NB4 (cell line): ENCODE data around the gene GTSE1.
A peak's percentile ranks its signal among the peaks of the same experiment; 100 is the strongest.
"Not testable (repeated sequence)": the region's sequence is repeated elsewhere in the genome, so short reads cannot be mapped to it uniquely, and the experiment has no call there.

ENCODE experiments used
- DNase-seq: peaks from one replicate; pipeline ENCODE4 v3.0.0; 2010; ENCODE audit warnings: low read depth
- H3K4me3 ChIP-seq: one replicate; pipeline ENCODE4 v1.5.1; 2011; ENCODE audit warnings: mild to moderate bottlenecking, low read depth, low read length, moderate library complexity
- CTCF ChIP-seq: IDR thresholded peaks from one replicate; pipeline ENCODE4 v1.5.1; 2012; ENCODE audit warnings: low read depth, low read length
- MAX ChIP-seq: IDR thresholded peaks from 2 replicates; pipeline ENCODE4 v1.6.1; 2011; ENCODE audit warnings: low read depth, low read length
- MYC ChIP-seq: IDR thresholded peaks from 2 replicates; pipeline ENCODE4 v1.6.1; 2011; ENCODE audit warnings: low read depth, low read length
- POLR2A ChIP-seq: IDR thresholded peaks from 2 replicates; pipeline ENCODE4 v1.6.1; 2011; ENCODE audit warnings: mild to moderate bottlenecking; ENCODE audit not compliant: insufficient read length; ENCODE audit errors: extremely low read depth

Gene GTSE1

GRCh38 chr22:46263216-46263590 lies 33.5 kb upstream of the GTSE1 start, which contains the start of gene PKDREJ:
PKDREJ (minus strand) TSS chr22:46263343; CDS start chr22:46263322, 21 bp downstream.
- DNase-seq, result no peak
- no peak within 1 kb of the TSS for H3K4me3 ChIP-seq
- TF ChIP-seq MYC (no peak), POLR2A (no peak), MAX (no peak), CTCF (no peak)

GRCh38 chr22:46264520-46264919 lies 32.1 kb upstream of the GTSE1 start:
- H3K4me3 ChIP-seq, DNase-seq: not testable (repeated sequence)

GRCh38 chr22:46265627-46266026 lies 31.0 kb upstream of the GTSE1 start:
- not testable (repeated sequence) for DNase-seq, H3K4me3 ChIP-seq

- H3K4me3 ChIP-seq, result peak within 1 kb of the TSS; percentile 65
- no peak for TF ChIP-seq MYC
- TF ChIP-seq POLR2A, result peak; percentile 56
- DNase-seq, result peak; percentile 87
Observed at GRCh38 chr22:46267431-46268279, 29.0 kb upstream of the GTSE1 start, which contains the start of gene TTC38. TTC38 (plus strand) TSS chr22:46268008; CDS start chr22:46268040, 32 bp downstream.

GRCh38 chr22:46269564-46269963 lies 27.1 kb upstream of the GTSE1 start:
- H3K4me3 ChIP-seq, result peak overlapping the region; percentile 16
- no peak for TF ChIP-seq CTCF
- no peak for TF ChIP-seq MAX
- TF ChIP-seq POLR2A, result no peak
- TF ChIP-seq MYC, result no peak
- no peak for DNase-seq

GRCh38 chr22:46272196-46272595 lies 24.5 kb upstream of the GTSE1 start:
- TF ChIP-seq MYC (no peak), MAX (no peak), POLR2A (no peak), CTCF (no peak)
- DNase-seq, result no peak
- H3K4me3 ChIP-seq, result no peak overlapping the region

- no peak overlapping the region for H3K4me3 ChIP-seq
- TF ChIP-seq MYC (no peak), CTCF (no peak), MAX (no peak), POLR2A (no peak)
- DNase-seq, result no peak
Observed at GRCh38 chr22:46272762-46273431, 23.8 kb upstream of the GTSE1 start.
